ENCODE measurements around the gene ANKRD44. TPM values are rescaled to one million over a fixed set of nuclear protein-coding genes. Genes with fewer than 3 reads are reported as not detected.

ANKRD44 gene
- total and polyA plus RNA-seq, 7 donors = 0.35 to 9.3 (median 1.7) TPM

DNA sequence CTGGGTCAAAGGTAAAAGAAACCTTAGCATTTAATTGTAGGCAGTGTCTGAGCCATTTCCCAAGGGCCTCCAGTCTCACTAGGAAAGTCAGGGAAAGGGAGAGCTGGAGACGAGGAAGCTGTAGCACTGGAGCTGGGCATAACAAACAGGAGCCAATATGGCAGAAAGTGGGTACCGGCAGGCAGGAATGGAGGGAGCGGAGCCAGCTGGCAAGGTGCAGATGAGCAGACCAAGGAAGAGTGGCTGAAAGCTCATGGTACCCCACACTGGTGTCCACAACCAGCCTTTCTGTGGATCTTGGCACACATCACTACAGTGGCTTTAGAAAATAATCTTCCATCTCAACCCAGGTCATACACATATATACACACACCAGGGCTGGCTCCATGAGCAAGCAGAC lies 40.0 kb downstream of the ANKRD44 start:
- Histone ChIP-seq H3K36me3 (ENCODE audit: insufficient read depth in 1 of 2, low read depth in 1 of 2) (no peaks in the 10 kb centered on the region), H3K9me3 (no peaks in the 10 kb centered on the region), H3K27me3 (ENCODE audit: insufficient read depth in 3 of 3, low read length in 2 of 3) (no peaks in the 10 kb centered on the region), H3K4me1 (peaks cover 5% of the 10 kb centered on the region), H3K4me3 (no peak overlapping the region), H3K27ac (no peak overlapping the region)
- 70 to 80% (median 73%) methylated on average over 3 of the region's 3 CpGs for WGBS, 3 donors
- ATAC-seq (no peak), DNase-seq (no peak)
- TF ChIP-seq, protein P1, sequence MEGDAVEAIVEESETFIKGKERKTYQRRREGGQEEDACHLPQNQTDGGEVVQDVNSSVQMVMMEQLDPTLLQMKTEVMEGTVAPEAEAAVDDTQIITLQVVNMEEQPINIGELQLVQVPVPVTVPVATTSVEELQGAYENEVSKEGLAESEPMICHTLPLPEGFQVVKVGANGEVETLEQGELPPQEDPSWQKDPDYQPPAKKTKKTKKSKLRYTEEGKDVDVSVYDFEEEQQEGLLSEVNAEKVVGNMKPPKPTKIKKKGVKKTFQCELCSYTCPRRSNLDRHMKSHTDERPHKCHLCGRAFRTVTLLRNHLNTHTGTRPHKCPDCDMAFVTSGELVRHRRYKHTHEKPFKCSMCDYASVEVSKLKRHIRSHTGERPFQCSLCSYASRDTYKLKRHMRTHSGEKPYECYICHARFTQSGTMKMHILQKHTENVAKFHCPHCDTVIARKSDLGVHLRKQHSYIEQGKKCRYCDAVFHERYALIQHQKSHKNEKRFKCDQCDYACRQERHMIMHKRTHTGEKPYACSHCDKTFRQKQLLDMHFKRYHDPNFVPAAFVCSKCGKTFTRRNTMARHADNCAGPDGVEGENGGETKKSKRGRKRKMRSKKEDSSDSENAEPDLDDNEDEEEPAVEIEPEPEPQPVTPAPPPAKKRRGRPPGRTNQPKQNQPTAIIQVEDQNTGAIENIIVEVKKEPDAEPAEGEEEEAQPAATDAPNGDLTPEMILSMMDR (IDR thresholded peaks at IDR 0.05) = no peak
- intact Hi-C loops (cut with DNase I) = loop anchor here in 1 of 2 donors (5.0 kb wide), 1 partner anchor 37 kb away; no protein-coding TSS in a partner anchor

DNA sequence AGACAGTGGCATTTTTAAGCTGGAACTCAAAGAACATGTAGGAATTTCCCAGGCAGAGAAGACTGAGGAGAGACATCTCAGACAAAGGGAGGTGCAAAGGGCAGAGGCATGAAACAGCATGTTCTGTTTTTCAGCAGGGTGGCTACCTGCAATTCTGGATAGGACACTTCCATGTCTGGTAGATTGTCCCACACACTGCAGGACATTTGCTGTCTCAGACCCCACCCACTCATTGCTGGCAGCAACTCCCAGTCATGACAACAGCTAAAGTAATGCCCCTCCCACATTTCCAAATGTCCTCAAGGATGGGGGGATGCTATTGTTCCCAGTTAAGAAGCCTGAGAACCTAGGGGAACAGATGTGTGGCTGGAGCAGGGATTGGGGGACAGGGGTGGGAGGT lies 40.8 kb downstream of the ANKRD44 start:
- no peak for DNase-seq
- H3K4me1 ChIP-seq = peaks cover 5% of the 10 kb centered on the region
- H3K4me3 ChIP-seq = no peak overlapping the region
- no peaks in the 10 kb centered on the region for H3K36me3 ChIP-seq (ENCODE audit: insufficient read depth in 1 of 2, low read depth in 1 of 2)
- ATAC-seq = no peak
- H3K9me3 ChIP-seq = no peaks in the 10 kb centered on the region
- TF ChIP-seq, protein P1 (IDR thresholded peaks at IDR 0.05) = no peak
- no peaks in the 10 kb centered on the region for H3K27me3 ChIP-seq (ENCODE audit: insufficient read depth in 3 of 3, low read length in 2 of 3)
- no peak overlapping the region for H3K27ac ChIP-seq
- intact Hi-C loops (cut with DNase I) = loop anchor here in 1 of 2 donors (5.0 kb wide), 1 partner anchor 37 kb away; no protein-coding TSS in a partner anchor

DNA sequence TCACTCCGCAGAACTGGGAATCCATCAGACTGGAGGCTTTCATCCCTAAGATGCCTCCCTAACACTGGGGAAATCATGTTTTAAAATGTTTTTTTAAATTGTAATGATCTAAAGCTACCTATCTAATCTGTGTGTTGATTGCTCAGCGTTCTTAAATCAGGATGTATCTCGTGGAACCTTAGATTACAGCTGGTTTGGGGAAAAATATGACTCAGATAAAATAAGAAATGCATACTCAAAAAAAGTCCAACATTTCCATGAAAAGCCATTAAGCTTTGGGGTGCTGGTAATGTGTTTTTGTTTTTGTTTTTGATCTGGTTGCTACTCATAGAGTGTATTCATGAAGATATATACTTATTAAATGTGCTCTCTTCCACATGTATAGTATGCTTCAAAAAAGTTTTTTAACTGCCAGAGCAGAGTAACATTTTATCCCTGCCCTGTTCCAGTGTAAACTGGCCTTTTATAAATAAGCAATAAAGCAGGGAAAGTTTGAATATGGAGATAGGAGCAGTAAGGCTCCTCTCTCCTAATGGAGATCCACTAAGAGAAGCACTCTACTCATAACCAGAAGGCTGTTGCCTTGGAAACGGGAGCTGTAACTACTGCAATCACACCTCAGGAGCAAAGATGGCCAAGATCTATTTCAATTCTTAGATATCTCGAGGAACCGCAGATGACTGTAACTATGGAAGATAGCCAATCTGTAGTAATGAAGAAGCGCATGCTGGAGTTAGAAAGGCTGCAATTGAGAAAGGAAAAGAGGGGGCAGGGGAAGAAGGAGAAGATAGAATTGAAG lies 41.6 kb downstream of the ANKRD44 start:
- 68 to 77% (median 75%) methylated on average over 7 of the region's 7 CpGs for WGBS, 3 donors
- Histone ChIP-seq H3K27ac (no peak overlapping the region), H3K9me3 (no peaks in the 10 kb centered on the region), H3K4me1 (peaks cover 5% of the 10 kb centered on the region), H3K36me3 (ENCODE audit: insufficient read depth in 1 of 2, low read depth in 1 of 2) (no peaks in the 10 kb centered on the region), H3K4me3 (no peak overlapping the region), H3K27me3 (ENCODE audit: insufficient read depth in 3 of 3, low read length in 2 of 3) (no peaks in the 10 kb centered on the region)
- ATAC-seq (no peak), DNase-seq (no peak)
- TF ChIP-seq, protein P1 (IDR thresholded peaks at IDR 0.05) = no peak
- intact Hi-C loops (cut with DNase I) = no loop called here

DNA sequence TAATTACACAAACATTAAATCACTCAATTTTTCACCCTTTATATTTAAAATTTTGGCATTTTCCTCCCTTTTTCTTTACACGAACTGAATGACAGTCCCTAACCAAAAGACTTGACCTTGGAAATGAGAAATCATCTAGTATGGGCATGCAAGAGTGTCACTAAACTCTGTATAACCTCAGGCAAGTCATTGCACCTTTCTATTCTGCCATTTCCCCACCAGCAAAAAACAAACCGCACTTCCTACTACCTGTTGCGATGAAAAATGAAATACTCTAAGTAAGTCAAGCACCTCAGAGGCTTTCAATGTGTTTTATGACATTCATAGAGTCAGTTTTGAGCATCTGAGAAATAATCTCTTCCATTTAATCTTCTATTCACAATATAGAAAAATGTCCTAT lies 44.1 kb downstream of the ANKRD44 start:
- H3K4me1 ChIP-seq = no peaks in the 10 kb centered on the region
- H3K9me3 ChIP-seq = no peaks in the 10 kb centered on the region
- WGBS, 3 donors = 81 to 88% (median 88%) methylated on average over 3 of the region's 3 CpGs
- DNase-seq (no peak), ATAC-seq (no peak)
- intact Hi-C loops (cut with DNase I) = no loop called here
- no peak overlapping the region for H3K27ac ChIP-seq
- TF ChIP-seq, protein P1 (IDR thresholded peaks at IDR 0.05) = no peak
- H3K4me3 ChIP-seq = no peak overlapping the region
- H3K36me3 ChIP-seq (ENCODE audit: insufficient read depth in 1 of 2, low read depth in 1 of 2) = no peaks in the 10 kb centered on the region
- no peaks in the 10 kb centered on the region for H3K27me3 ChIP-seq (ENCODE audit: insufficient read depth in 3 of 3, low read length in 2 of 3)
